HepG2 (cell line): ENCODE data around the gene RPL32. TPM values are rescaled to one million over a fixed set of nuclear protein-coding genes. Genes with fewer than 3 reads are reported as not detected.
"Not testable (repeated sequence)": the region's sequence is repeated elsewhere in the genome, so short reads cannot be mapped to it uniquely, and the experiment has no call there.

Experiments used
- ATAC-seq: fragments of 200-7000 bp; cut with Tn5 transposase; 3 replicates; pipeline ENCODE4 v1.9.1; 2020; ENCODE audit warnings: mild to moderate bottlenecking, moderate library complexity
- BruUV-seq: library from RNA; stranded (reverse); fragments of 400-500 nt; replicated peaks from 2 replicates; lab custom pipeline; 2021; lab: Mats Ljungman, UMichigan
- CTCF ChIA-PET: fragments of 300-600 bp; formaldehyde crosslinking; extraction: SDS; loops from one replicate; lab custom pipeline; 2021; ENCODE audit warnings: low total read pairs, inconsistent platforms, low intra/inter-chr PET ratio; lab: Yijun Ruan, JAX
- POLR2A ChIA-PET: fragments of 350-600 bp; sonication (Branson Sonifier 250); formaldehyde crosslinking; loops from one replicate; lab custom pipeline; 2020; ENCODE audit warnings: antibody characterized with exemption, inconsistent platforms; lab: Yijun Ruan, JAX
- DNase-seq: peaks from one replicate; pipeline ENCODE4 v3.0.0-alpha.2; 2015; ENCODE audit warnings: low spot score
- FAIRE-seq: peaks from 3 replicates; lab custom pipeline; 2011; peaks lifted over from hg19 to GRCh38; lab: Jason Lieb, UNC
- H2AFZ ChIP-seq: one replicate; pipeline ENCODE4 v1.6.1; 2011; ENCODE audit warnings: low read length, inconsistent platforms
- H3K27ac ChIP-seq: fragments of 300-600 bp; 3 replicates; pipeline ENCODE4 v1.8.0; 2011; ENCODE audit warnings: mixed run types, mild to moderate bottlenecking, mixed read lengths, low read length, inconsistent platforms; ENCODE audit not compliant: insufficient read depth; ENCODE audit errors: extremely low read length
- H3K27me3 ChIP-seq, 2 experiments: fragments of 200-600 bp in 1 of 2; 2 replicates in 1 of 2; 3 replicates in 1 of 2; pipeline versions ENCODE4 v1.6.0 to v1.8.0; 2011; ENCODE audit warnings: low read length in 2 of 2, mild to moderate bottlenecking in 2 of 2, moderate library complexity in 2 of 2, inconsistent platforms in 1 of 2; ENCODE audit not compliant: insufficient read depth in 2 of 2, control insufficient read depth in 1 of 2
- H3K36me3 ChIP-seq, 2 experiments: fragments of 200-600 bp in 1 of 2; replicated peaks in 1 of 2; 2 replicates in 1 of 2; 3 replicates in 1 of 2; pipeline versions ENCODE4 v1.5.1 to v1.8.0; 2011; ENCODE audit warnings: low read length in 2 of 2, inconsistent platforms in 1 of 2; ENCODE audit not compliant: insufficient read depth in 2 of 2, control insufficient read depth in 1 of 2
- H3K4me1 ChIP-seq: 2 replicates; pipeline ENCODE4 v1.5.1; 2012; ENCODE audit warnings: low read length, inconsistent platforms; ENCODE audit not compliant: insufficient read depth
- H3K4me2 ChIP-seq: 2 replicates; pipeline ENCODE4 v1.6.0; 2011; ENCODE audit warnings: low read depth, low read length, inconsistent platforms
- H3K4me3 ChIP-seq, 3 experiments: fragments of 200-600 bp in 1 of 3; sonication (generic), shearing (Covaris generic) in 1 of 3; replicated peaks in 1 of 3; 2 replicates each; pipeline ENCODE4 v1.5.1; 2011 to 2016; ENCODE audit warnings: low read length in 3 of 3, inconsistent platforms in 2 of 3, low read depth in 2 of 3, mild to moderate bottlenecking in 2 of 3, control low read depth in 1 of 3, mixed read lengths in 1 of 3; ENCODE audit not compliant: insufficient read depth in 1 of 3
- H3K79me2 ChIP-seq: one replicate; pipeline ENCODE4 v1.6.1; 2011; ENCODE audit warnings: low read length, inconsistent platforms; ENCODE audit not compliant: insufficient read depth
- H3K9ac ChIP-seq: 2 replicates; pipeline ENCODE4 v1.6.0; 2011; ENCODE audit warnings: mild to moderate bottlenecking, low read depth, low read length, inconsistent platforms; ENCODE audit not compliant: insufficient read depth
- H3K9me3 ChIP-seq: 2 replicates; pipeline ENCODE4 v1.5.1; 2012; ENCODE audit warnings: mild to moderate bottlenecking, low read length
- H4K20me1 ChIP-seq: 2 replicates; pipeline ENCODE4 v1.6.0; 2011; ENCODE audit warnings: inconsistent platforms, mild to moderate bottlenecking, low read length, moderate library complexity; ENCODE audit not compliant: insufficient read depth
- HOXA9 ChIP-seq: sonication (generic); formaldehyde crosslinking; IDR thresholded peaks from 2 replicates; pipeline ENCODE4 v1.8.1; 2022; ENCODE audit warnings: missing genetic modification reagents, mild to moderate bottlenecking, moderate library complexity, borderline replicate concordance
- PCBP2 ChIP-seq: fragments of 200-400 bp; formaldehyde crosslinking; optimal IDR thresholded peaks from 2 replicates; pipeline ENCODE3; 2018; ENCODE audit warnings: low read length, low read depth; ENCODE audit not compliant: poor library complexity, severe bottlenecking
- RBAK ChIP-seq: sonication (generic); formaldehyde crosslinking; IDR thresholded peaks from 2 replicates; pipeline ENCODE4 v1.5.1; 2020; ENCODE audit warnings: mild to moderate bottlenecking, missing genetic modification reagents
- SIN3B ChIP-seq: fragments of 150-350 bp; IDR thresholded peaks from 2 replicates; pipeline ENCODE4 v1.6.1; 2014; ENCODE audit warnings: low read length
- ZNF354B ChIP-seq: sonication (generic); formaldehyde crosslinking; IDR thresholded peaks from 2 replicates; pipeline ENCODE4 v1.8.0; 2022; ENCODE audit warnings: mild to moderate bottlenecking, missing genetic modification reagents
- ZNF619 ChIP-seq: sonication (generic); formaldehyde crosslinking; IDR thresholded peaks from 2 replicates; pipeline ENCODE4 v1.4.0; 2020; ENCODE audit warnings: mild to moderate bottlenecking, missing genetic modification reagents
- WGBS: methylation state at CpG from one replicate; pipeline ENCODE4 v1.1.6; 2017; ENCODE audit warnings: low lambda C conversion rate; 5-methylcytosine and 5-hydroxymethylcytosine counted together
- in situ Hi-C: cut with HindIII; loops from 2 replicates; pipeline ENCODE4 v1.10.0; 2017; ENCODE audit warnings: low pct_unique_long_range_greater_than_20kb; ENCODE audit not compliant: extremely low pct_ligation_motif_present
- intact Hi-C: fragments of 100-400 bp; cut with micrococcal nuclease; formaldehyde crosslinking; loops from one replicate; pipeline ENCODE4 v1.10.0; 2022; ENCODE audit not compliant: unreplicated experiment
- polyA plus RNA-seq, 8 experiments: library from polyadenylated mRNA; depleted of rRNA in 3 of 8; stranded (reverse) in 7 of 8; unstranded in 1 of 8; fragments of >200 nt; fragmentation: Illumina TruSeq in 4 of 8; extraction: Trizol in 4 of 8; gene quantifications; 2 replicates each; pipeline versions ENCODE4 v1.2.1 to v1.2.3, GENCODE V29; 2011 to 2016; ENCODE audit warnings: low read depth in 4 of 8, missing spikeins in 1 of 8, mixed read lengths in 1 of 8; ENCODE audit not compliant: insufficient read depth in 1 of 8
- total RNA-seq, 5 experiments: library from RNA; depleted of rRNA; stranded (reverse); fragments of >200 nt; fragmentation: Illumina TruSeq; extraction: Trizol; gene quantifications; 2 replicates each; pipeline ENCODE4 v1.2.3, GENCODE V29; 2016; ENCODE audit warnings: low read depth in 1 of 5
- TF ChIP-seq, protein P1 (sequence below): sonication (generic); formaldehyde crosslinking; IDR thresholded peaks from 2 replicates; pipeline ENCODE4 v1.4.0; 2020; ENCODE audit warnings: mild to moderate bottlenecking, missing genetic modification reagents

Gene RPL32
- total and polyA plus RNA-seq, 2 of the 13 experiments (the other 11 are each of a cell fraction or from before 2014, with no cell fraction given), result 1,781 to 2,401 TPM

DNA sequence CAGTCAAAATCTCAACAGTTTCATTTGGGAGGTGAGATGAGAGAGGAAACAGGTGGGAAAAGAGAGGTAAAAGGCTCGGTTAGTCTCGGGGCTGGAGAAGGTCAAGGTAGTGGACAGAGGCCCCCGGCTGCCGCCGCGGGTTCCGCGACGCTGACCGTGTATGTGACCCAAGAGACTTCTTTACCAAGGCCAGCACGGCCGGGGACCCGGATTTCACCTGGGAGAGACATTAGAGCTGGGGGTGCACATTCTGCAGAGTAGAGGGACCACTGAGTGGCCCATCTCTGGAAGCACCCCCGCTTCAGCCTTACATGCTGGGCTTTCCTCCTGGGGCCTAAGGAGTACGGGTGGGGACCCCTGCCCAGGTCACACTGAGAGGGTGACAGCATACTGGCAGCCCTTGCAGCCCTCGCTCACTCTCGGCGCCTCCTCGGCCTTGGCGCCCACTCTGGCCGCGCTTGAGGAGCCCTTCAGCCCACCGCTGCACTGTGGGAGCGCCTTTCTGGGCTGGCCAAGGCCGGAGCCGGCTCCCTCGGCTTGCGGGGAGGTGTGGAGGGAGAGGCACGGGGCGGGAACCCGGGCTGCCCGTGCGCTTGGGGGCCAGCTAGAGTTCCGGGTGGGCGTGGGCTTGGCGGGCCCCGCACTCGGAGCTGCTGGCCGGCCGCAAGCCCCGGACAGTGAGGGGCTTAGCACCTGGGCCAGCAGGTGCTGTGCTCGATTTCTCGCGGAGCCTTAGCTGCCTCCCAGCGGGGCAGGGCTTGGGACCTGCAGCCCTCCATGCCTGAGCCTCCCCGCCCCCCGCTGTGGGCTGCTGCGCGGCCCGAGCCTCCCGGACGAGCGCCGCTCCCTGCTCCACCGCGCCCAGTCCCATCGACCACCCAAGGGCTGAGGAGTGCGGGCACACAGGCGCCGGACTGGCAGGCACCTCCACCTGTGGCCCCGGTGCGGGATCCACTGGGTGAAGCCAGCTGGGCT is 41.3 kb upstream of the RPL32 start:
- BruUV-seq, result no TSS peak
- intact Hi-C loops, result no loop called here
- Histone ChIP-seq H3K79me2 (no peaks in the 10 kb centered on the region), H3K36me3 (no peaks in the 10 kb centered on the region)
- WGBS, result 90% methylated on average over 19 of the region's 62 CpGs
- no peak for ATAC-seq
- no peak for TF ChIP-seq ZNF354B (CRISPR knock-in tag)
- no peak for TF ChIP-seq ZNF619 (CRISPR knock-in tag)
- no peak for TF ChIP-seq HOXA9 (CRISPR knock-in tag)
- no peak for TF ChIP-seq RBAK (CRISPR knock-in tag)
- TF ChIP-seq, protein P1, sequence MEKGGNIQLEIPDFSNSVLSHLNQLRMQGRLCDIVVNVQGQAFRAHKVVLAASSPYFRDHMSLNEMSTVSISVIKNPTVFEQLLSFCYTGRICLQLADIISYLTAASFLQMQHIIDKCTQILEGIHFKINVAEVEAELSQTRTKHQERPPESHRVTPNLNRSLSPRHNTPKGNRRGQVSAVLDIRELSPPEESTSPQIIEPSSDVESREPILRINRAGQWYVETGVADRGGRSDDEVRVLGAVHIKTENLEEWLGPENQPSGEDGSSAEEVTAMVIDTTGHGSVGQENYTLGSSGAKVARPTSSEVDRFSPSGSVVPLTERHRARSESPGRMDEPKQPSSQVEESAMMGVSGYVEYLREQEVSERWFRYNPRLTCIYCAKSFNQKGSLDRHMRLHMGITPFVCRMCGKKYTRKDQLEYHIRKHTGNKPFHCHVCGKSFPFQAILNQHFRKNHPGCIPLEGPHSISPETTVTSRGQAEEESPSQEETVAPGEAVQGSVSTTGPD, result no peak
- TF ChIP-seq SIN3B, result no peak
- no peak for TF ChIP-seq PCBP2
- TF ChIP-seq, all 625 proteins: peak for 0
- ChIA-PET POLR2A (no interaction called here), CTCF (interaction anchor here (1.0 kb wide), 1 partner anchor 9 kb away, joined by 4 read pairs; no protein-coding TSS in a partner anchor)
- Histone ChIP-seq H4K20me1 (no peaks in the 10 kb centered on the region), H3K27me3 (peaks cover 5 to 42% of the 10 kb centered on the region in 2 experiments; a peak in 4 of 5 replicates), H3K4me3 (no peak overlapping the region), H3K9me3 (no peaks in the 10 kb centered on the region), H3K4me2 (no peak overlapping the region), H3K27ac (no peak overlapping the region), H3K9ac (no peak overlapping the region), H3K4me1 (no peaks in the 10 kb centered on the region), H2AFZ (no peak overlapping the region)
- FAIRE-seq (no peak), DNase-seq (no peak)
- in situ Hi-C loops, result no loop called here

DNA sequence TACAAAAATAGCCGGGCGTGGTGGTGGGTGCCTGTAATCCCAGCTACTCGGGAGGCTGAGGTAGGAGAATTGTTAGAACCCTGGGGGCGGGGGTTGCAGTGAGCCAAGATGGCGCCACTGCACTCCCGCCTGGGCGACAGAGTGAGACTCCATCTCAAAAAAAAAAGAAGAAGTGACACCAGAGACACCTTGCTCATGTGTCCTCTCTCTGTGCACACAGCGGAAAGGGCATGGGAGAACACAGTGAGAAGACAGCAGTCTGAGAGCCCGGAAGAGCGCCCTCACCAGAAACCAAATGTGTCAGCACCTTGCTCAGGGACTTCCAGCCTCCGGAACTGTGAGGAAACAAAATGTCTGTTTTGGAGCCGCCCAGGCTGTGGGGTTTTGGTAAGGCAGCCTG is 40.5 kb upstream of the RPL32 start:
- H3K27ac ChIP-seq, H3K9ac ChIP-seq, POLR2A ChIA-PET, H4K20me1 ChIP-seq, FAIRE-seq, H3K79me2 ChIP-seq, H3K4me1 ChIP-seq, BruUV-seq, H2AFZ ChIP-seq, ATAC-seq, H3K4me2 ChIP-seq, H3K4me3 ChIP-seq, intact Hi-C loops, H3K36me3 ChIP-seq, DNase-seq, H3K9me3 ChIP-seq, in situ Hi-C loops, CTCF ChIA-PET: not testable (repeated sequence)
- WGBS, result 58% methylated on average over 12 of the region's 12 CpGs
- peaks cover 4 to 47% of the 10 kb centered on the region in 2 experiments; a peak in 4 of 5 replicates for H3K27me3 ChIP-seq
